GM19025 (cell line): ENCODE measurements around the gene LHB.
"Not testable (repeated sequence)": the region's sequence is repeated elsewhere in the genome, so short reads cannot be mapped to it uniquely, and the experiment has no call there.

ENCODE experiments used
- ATAC-seq: cut with Tn5 transposase; IDR thresholded peaks from one replicate; pipeline ENCODE4 v1.9.1; 2021; ENCODE audit warnings: mild to moderate bottlenecking, low read depth, moderate library complexity; ENCODE audit not compliant: unreplicated experiment

LHB gene

DNA sequence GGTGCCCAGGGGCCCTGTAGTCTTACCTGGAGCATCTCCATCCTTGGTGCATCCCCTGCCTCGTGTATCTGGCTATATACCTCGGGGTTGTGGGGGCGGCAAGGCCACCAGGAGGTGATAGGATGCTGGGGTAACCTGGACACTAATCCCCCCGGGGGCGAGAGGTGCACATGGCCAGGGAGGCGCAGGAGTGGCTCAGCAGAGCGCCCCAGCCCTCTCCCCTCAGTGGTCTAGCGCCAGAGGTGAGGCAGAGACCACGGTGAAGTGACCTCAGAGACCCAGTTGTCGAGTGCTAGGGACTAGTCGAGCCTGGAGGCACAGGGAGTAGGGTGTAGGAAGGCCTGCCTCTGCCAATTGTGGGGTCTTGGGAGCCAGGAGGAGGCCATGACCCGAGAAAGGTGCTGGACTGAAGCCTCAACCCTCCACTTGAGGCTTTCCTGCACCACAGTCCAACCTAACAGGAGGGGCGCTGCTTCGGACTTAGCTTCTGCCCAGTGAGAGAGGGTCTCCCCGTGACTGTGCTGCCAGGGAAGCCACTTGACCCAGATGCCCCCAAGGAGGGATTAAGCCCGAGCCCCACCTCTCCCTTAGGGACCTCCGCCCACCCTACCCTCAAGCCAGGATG is at the start of gene LHB:
Gene LHB (minus strand): TSS at position 51 of the 625 bp plus-strand sequence. CDS start 10 bp downstream, at position 41.
- no peak for ATAC-seq

DNA sequence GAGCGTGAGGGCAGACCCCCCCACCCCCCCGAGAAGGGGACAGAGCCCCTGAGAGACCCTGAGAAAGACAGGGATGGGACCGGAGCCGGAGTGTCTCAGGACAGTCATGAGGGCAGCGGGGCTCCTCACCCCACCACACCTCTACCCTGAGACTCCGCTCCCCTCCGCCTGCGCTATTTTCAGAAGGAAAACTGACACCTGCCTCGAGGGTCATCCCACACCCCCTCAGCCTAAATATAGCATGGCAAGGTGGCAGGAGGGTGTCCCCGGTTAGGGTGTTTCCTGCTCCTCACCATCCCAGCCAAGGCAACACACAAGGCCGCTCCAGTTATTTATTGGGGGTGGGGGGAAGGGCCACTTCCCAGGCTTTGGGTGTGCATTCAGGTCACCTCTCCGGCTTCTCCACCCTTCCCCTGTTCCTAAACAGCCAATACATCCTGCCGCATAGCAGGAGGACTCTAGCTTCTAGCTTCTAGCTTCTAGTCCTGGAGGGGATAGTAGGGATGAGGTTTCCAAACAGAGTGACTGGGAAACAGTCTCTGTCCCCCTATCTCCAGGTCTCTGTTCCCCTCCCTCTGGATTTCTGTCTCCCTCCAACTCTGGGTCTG is 49.1 kb upstream of the LHB start:
- ATAC-seq: no peak

- ATAC-seq: no peak
Measured at GRCh38 chr19:49064768-49065611, 48.1 kb upstream of the LHB start, which contains the start of gene NTF4. TSS of gene NTF4 (minus strand) at chr19:49064818. CDS start at chr19:49061997, 2,821 bp downstream.

GRCh38 chr19:49064029-49064629 is 47.2 kb upstream of the LHB start:
- no peak for ATAC-seq

GRCh38 chr19:49061445-49061844 is 44.6 kb upstream of the LHB start:
- no peak for ATAC-seq

DNA sequence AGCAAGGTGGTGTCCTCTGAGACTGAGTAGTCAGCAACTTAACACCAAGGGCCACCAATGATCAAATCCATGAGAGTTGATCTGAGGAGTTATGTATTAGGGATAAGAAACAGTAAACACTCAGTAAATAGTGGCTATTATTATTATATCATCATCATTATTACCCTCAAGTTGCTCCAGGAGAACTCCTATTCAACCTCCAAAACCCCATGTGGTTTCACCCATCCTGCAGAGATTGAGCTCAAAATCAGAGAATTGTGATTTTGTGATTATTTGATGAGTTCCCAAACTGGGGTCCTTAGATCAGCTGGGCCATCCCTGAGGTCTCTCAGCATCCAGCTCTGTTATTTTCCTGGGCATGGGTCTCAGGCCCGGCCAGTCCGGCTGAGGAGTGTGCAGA is 44.1 kb upstream of the LHB start:
- no peak for ATAC-seq

GRCh38 chr19:49059053-49059452 is 42.2 kb upstream of the LHB start:
- no peak for ATAC-seq

GRCh38 chr19:49058562-49058961 is 41.7 kb upstream of the LHB start:
- no peak for ATAC-seq

DNA sequence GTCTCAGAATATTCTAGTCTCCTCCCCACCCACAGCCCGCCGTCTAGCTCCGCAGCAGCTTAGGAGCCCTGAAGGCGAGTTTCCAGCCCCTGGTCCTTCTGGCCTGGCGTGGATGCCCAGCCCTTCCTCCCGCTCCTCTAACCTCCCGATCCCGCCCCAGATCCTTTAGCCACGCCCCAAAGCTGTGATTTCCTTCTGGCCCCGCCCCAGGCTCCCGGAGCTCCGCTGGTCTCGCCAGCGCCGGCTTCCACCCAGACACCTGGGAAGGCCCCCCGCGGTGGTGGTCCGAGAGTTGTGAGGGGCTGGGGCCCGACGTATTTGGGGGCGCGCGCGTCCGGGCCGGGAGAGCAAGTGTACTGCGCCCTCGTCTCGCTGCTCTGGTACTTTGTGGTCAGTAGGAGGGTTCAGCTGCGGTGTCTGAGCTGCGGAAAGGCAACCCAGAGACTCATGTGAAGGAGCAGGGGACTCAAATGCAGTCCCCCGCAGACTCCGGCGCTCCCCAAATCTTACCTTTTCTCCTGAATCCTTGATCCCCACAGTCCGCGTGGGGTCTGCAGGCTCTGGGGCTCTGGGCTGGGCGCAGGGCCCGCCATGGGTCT is 40.8 kb upstream of the LHB start, which contains the start of gene CGB7:
Gene CGB7 (minus strand): TSS at position 114 of the 599 bp plus-strand sequence. CDS start 2,374 bp downstream, outside the sequence.
- no peak for ATAC-seq

DNA sequence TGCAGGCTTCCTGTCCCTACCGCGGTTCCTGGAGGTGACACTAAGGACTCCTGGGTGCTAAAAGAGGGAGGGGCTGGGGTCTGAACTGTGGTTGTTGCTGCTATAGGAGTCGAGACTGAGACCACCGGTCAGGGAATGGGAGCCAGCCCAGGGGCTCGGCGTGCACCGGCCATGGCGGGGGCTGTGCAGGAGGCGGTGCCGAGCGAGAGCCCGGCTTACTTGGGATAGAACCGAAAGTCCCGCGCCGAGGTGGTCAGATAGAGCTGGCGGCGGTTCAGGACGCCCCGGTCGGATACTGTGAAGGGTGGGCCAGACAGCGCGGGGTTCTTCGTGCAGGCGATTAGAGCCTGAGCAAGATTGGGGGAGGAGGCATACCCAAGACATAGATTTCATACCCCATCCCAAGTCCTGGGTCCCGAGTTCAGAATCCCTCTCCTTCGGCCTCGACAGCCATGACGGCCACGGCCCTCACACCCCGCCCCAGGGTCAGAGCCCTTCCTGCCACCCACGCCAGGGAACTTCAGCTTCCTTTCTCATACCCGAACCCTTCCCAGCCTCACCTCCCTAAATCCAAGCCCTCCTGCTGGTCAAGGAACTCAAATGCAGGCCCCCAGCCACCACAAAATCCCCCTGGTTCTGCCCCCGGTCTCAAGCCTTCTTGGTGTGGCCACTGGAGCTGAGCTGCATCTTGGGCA is 40.2 kb upstream of the LHB start:
- not testable (repeated sequence) for ATAC-seq

GRCh38 chr19:49056101-49056901 is 39.4 kb upstream of the LHB start:
- ATAC-seq: no peak

DNA sequence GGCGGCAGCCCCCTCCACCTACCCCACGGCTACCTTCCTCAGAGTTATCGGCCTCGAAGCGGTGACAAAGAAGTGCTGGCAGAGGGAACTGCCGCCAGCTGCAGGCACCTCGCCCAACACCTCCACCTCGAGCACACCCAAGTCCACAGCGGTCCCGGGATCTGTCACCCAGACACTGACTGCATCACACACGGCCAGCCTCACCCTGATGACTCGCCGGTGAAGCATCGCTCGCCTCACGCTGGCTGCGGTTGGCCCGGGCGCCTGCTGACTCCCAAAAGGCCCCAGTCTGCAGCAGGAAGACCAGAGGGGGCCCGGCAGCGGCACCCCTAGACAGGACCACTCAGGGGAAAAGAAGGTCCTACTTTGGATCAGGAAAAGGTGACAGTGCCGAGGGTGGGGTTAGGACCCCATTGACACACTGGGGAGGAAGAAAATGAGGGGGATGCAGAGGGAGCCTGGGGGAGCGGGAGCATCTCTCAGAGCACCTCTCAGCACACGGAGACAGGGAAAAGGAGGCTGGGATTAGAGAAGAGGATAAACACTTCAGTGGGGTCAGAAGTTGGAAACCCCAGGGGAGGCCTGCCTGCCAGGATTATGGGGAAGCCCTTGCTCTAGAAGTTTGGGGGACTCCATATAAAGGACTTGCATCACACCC is 33.6 kb upstream of the LHB start:
- not testable (repeated sequence) for ATAC-seq

- ATAC-seq: not testable (repeated sequence)
Measured at GRCh38 chr19:49049834-49050233, 32.9 kb upstream of the LHB start.

- ATAC-seq: not testable (repeated sequence)
Measured at GRCh38 chr19:49049011-49049410, 32.1 kb upstream of the LHB start, which contains the start of gene CGB8. TSS of gene CGB8 (minus strand) at chr19:49049111. CDS start at chr19:49048739, 372 bp downstream.

DNA sequence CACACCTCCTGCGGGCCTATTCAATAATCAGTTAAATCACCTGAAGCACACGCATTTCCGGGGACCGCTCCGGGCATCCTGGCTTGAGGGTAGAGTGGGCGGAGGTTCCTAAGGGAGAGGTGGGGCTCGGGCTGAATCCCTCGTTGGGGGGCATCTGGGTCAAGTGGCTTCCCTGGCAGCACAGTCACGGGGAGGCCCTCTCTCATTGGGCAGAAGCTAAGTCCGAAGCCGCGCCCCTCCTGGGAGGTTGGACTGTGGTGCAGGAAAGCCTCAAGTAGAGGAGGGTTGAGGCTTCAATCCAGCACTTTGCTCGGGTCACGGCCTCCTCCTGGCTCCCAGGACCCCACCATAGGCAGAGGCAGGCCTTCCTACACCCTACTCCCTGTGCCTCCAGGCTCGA is 26.7 kb upstream of the LHB start, which contains the start of gene CGB5:
Gene CGB5 (plus strand): TSS at position 301 of the 400 bp plus-strand sequence. CDS start 362 bp downstream, outside the sequence.
- not testable (repeated sequence) for ATAC-seq

DNA sequence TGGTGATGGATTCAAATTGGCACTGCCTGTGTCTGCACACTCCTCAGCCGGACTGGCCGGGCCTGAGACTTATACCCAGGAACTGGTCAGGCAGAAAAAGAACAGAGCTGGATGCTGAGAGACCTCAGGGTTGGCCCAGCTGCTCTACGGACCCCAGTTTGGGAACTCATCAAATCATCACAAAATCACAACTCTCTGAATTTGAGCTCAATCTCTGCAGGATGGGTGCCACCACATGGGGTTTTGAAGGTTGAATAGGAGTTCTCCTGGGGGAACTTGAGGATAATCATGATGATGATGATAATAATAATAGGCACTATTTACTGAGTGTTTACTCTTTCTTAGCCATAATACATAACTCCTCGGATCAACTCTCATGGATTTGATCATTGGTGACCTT is 25.8 kb upstream of the LHB start:
- not testable (repeated sequence) for ATAC-seq

- ATAC-seq: no peak
Measured at GRCh38 chr19:49042177-49042576, 25.3 kb upstream of the LHB start.

DNA sequence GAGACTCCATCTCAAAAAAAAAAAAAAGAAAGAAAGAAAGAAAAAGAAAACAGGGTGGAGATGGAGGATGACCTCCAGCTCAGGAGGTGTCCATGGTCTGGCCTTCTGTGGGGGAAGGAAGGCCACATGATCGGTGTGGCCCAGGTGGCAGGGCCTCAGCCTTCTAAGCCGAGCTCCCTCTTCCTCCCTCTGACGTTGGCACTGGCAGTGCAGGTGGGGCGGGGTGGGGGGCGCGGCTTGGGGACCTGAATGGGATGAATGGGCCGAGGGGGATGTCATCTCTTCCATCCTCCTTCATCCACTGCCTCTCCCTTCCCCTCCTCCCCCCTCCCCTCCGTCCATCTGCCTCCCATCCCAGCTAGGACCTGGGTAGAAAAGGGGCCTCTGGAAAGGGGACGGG is 22.8 kb upstream of the LHB start:
- not testable (repeated sequence) for ATAC-seq
